HG02588 (cell line): Measurements from ENCODE around the gene ACBD6.
A peak's percentile ranks its signal among the peaks of the same experiment; 100 is the strongest.

Experiments
- ATAC-seq: cut with Tn5 transposase; IDR thresholded peaks from one replicate; pipeline ENCODE4 v1.9.1; 2021; ENCODE audit warnings: mild to moderate bottlenecking, moderate library complexity; ENCODE audit not compliant: unreplicated experiment

The ACBD6 gene

DNA sequence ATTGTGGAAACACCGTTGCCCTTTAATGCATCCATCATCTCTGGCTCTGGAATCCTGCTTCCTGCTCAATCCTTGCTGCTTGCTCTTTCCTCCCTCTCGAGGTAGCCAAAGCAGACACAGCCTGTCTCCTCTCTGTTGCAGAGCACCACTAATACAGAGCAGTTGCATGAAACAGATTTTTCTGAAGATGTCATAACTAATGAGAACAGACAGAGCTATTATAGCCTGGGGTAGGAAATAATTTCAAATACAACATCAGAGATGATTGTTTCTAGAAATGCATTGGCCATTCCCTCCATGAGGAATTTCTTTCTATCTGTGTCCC is 23.3 kb upstream of the ACBD6 start:
- ATAC-seq = no peak

DNA sequence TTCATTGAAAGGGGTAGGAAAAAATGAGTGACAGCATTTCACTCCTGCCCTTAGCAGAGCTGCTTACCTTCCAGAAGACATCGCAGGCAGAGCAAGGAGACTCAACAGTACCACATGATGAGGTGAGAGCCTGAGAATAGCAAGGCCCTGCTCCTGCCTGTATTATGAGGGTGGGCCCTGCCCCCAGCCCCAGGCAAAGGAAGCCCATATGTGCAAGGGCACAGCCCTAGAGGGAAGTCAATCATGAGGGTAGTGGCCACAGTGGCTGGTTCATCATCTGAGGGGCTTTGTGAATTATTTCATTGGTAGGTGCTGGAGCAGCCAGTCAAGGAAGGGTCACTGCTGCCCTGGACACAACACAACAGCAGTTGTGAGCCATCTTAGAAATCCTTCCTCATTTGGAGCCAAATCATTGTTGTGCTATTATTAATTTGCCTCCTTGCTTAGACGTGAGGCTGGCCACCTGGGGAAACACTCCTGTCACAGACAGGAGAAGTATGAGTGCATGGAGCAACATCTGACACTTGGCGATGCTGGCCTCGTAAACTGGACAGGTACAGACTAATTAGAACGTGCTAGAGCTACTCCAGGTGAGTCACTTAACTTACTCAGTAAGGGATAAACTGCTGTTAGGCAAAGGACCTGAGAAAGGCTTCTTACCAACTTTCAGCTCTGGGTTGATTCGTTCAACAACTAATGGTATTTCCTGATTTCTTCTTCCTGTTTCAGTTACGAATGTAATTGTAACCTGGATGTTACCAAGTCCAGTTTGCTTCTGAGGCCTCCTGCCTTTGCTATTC is 22.7 kb upstream of the ACBD6 start:
- no peak for ATAC-seq

DNA sequence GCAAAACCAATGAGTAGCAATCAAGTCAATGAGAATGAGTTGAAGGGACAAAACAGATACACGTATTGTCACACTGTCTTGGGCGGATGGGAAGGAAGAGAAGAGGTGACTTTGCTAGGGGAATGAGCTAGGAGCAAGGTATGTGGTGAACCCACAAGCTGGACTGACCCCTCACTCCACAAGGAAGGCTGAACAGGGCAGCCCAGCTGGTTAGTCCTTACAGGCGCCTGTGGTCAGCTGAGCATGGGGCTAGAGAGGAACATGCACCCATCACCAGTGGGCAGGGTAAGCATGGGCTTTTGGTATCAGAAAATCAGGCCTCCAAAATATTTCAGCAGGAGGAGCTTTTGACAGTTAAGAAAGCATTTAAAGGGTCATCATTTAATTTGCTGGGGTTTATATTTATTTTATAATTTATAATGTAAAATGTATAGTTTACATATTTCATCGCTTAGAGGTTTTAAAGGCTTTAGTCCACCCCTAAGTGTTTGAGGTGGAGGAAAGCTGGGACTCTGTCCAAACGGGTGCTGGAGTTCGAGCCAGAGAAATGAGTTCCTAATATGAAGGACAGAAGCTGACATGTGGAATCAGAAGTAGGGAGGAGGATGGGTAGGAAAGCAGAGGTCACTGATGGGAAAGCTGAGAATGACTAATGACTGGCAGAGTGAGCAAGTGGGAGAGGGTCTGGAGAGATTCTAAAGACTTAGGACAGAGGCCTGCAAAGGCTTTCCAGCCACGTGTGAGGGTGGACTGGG is 22.0 kb upstream of the ACBD6 start:
- no peak for ATAC-seq

DNA sequence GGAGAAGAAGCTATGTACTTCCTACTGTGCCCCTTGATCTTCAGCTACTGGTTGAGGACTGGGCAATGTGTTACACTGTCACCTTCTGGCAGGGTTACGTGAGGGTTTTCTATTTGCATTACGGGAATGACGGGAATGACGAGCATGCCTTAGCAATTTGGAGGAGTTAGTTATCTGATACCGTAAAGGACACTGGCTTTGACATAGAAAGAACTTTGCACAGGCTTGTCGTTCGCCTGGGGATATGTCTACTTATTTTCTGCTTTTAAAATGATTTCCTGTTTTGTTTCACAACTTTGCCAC is 19.8 kb upstream of the ACBD6 start:
- no peak for ATAC-seq

DNA sequence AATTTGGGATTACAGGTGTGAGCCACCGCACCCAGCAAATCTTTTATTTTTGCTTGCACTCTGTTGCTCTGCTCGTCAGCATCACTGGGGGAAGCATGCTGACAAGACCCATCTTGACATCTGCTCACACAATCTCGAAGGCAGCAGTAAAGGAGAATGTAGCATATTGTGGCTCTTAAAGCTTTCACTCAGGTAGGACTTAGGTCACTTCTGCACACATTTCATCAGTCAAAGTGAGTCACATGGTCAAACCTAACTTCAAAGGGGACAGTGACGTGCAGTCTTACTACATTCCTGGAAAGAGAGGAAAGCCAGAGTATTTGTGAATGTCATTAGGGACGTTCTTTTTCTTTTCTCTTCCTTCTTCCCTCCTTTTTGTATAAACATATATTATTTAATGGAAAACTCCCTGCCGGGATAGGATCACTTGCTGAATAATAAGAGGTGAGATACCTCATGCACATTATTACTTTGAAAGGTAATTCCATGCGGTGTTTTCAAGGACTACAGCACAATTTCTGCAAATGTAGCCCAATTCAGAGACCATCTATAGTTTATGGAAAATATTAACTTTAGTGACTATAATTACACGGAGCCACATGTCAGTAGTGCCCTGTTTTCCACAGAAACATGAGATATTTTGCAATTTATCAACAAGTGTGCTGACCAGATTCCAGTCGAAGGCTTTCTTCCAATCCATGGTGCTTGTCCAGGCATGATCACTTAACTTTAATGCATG is 19.3 kb upstream of the ACBD6 start:
- no peak for ATAC-seq

GRCh38 chr1:180519846-180520245 is 17.5 kb upstream of the ACBD6 start:
- no peak for ATAC-seq

DNA sequence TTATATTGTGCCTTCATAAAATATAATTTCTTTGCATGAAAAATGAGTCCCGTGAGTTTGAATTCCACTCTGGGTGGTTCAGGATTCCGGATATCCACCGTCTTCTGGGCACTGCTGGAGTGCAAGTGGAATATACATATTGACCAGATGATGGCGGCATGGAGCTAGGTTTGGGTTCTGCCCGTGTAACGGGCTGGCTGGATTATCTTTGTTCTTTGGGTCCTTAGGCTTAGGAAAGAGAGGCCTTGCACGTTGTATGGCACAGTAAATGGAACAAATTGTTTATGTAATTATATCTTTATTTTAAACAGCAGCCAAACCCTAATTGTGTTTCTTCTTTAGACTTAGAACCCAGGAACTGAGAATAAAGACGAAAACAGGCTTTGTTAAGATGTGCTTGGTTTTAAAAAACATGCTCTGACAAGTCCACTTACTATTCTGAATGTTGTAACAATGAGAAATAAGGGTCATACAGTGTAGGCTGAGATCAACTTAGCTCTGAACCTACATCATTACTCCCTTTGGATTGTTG is 13.5 kb upstream of the ACBD6 start:
- peak; percentile 91 for ATAC-seq

DNA sequence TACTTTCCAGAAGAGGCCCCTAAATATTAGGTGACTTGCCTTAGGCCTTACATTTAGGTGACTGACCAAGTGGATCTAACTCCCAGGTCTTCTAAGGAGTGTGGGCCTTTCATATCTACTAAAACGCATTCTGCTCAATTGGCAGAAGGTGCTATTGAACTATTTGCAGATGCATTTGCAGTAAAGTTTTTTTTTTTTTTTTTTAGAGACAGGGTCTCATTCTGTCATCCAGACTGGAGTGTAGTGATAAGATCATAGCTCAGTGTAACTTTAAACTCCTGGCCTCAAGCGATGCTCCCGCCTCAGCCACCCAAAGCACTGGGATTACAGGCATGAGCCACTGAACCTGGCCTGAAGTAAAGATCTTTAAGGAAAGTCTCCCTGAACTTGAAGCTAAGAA is 13.0 kb upstream of the ACBD6 start:
- ATAC-seq = no peak

DNA sequence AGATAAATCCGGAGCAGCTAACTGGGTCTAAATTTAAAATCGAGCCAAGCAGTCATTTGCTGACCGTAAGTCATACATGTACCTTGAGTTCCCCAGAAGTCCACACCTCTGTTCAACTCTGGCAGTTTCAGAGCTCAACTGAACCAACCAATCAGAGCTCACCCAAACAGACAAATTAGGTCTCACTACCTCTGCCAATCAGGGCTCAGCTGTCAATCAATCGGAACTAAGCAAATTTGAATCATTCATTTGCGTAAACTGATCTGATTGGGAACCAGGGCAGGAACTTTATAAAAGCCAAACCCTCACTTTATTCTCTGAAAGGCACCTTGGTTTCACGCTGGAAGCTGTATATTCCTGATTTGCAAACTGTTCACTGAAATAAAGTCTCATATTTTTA is 11.2 kb upstream of the ACBD6 start:
- no peak for ATAC-seq

- ATAC-seq = no peak
Observed at GRCh38 chr1:180510882-180511281, 8.5 kb upstream of the ACBD6 start.

- ATAC-seq = no peak
Observed at GRCh38 chr1:180508725-180509097, 6.3 kb upstream of the ACBD6 start.

DNA sequence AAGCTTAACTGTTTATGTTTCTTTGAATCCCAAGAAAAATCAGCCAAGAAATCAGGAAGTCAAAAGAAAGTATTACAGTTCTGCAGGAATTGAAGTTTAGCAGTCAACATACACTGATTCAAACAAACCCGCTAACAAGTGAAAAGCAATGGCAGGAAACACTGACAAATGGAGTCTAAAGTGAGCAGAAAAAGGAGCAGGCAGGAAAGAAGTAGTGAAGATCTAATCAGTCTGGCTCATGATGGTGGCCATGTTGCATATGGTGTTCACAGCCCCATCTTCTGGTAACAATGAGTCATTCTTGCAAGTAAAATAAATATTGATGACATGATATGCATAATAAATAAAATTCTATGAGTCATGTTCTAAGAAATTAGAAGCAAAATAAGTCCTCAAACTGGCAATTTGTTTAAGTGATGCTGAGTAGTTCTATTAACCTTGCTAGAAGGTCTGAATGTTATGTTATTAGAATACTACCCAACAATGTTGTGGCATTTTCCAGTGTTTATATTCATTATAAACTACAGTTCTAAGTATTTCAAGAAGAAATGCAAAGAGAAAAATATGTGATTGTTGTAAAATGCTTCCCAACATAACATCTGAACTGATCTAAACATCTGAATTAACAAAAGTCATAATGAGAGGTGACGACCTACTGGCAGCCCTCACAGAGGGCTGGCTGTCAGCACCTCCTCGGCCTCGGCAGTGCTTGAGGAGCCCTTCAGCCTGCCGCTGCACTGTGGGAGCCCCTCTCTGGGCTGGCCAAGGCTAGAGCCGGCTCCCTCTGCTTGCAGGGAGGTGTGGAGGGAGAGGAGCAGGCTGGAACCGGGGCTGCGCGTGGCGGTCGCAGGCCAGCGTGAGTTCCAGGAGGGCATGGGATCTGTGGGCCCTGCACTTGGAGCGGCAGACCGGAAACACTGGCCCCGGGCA is 5.7 kb upstream of the ACBD6 start:
- no peak for ATAC-seq

GRCh38 chr1:180505732-180506335 is 3.5 kb upstream of the ACBD6 start:
- ATAC-seq = no peak

DNA sequence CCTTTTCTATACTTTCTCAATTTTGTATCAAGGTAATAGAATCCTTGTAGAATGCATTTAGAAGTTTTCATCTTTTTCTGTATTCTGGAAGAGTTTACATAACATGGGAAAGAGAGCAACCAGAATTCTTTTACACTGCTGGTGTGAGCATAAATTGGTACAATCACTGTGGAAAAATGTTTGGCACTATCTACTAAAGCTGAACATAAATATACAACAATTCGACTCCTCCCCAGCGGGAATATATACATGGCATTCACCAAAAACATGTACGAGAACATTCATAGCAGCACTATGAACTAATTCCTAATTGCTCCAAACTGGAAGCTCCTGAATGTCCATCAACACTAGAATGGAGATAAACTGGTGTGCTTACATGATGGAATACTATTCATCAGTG is 1.8 kb upstream of the ACBD6 start:
- ATAC-seq = no peak

DNA sequence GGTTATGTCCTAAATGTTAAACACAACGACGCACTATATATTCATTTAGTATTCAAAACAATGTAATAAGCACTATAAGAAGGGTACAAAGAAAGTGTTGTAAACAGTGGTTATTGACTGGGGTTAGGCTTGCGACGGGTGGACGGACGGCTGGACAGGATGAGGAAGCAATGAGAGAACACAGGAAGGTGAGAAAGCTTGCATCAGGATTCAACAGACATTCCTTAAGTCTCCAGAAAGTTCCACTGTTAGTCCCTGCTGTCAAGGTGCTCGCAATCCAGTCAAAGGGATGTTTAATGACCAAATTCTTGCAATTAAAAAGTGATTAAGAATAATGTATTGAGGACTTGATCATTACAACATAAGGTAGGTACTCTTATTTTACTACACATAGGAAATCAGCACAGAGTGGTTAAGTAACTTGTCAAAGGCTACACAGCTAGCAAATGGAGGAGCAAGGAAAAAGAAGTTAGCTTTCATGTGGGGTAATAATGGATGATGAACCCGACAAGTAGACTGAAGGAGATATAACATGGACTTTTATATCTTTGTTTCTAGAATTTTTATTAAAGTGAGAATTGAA is 994 bp upstream of the ACBD6 start:
- ATAC-seq = no peak

DNA sequence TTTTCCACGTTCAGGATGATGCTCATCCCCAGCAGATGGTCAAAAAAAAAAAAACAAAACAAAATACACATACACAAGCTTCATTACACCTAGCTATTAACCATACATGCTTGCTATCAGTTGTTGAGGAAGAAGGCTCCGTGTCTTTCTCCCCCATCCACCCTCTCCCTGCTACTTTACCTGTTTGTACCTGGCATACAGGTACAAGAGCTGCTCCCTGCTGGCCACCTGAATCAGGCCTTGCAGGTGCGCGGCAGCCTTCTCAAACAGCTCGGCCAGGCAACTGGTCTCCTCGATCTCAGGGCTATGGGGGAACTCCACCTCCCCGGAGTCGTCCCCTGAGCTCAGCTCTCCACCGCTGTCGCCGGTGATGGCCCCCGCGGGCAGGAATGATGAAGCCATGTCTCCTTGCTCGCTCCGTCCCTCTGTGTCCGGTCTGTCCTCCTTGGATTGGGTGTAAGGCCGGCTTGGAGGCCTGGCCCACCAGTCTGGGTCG is 464 bp downstream of the ACBD6 start:
- ATAC-seq = peak; percentile 32

DNA sequence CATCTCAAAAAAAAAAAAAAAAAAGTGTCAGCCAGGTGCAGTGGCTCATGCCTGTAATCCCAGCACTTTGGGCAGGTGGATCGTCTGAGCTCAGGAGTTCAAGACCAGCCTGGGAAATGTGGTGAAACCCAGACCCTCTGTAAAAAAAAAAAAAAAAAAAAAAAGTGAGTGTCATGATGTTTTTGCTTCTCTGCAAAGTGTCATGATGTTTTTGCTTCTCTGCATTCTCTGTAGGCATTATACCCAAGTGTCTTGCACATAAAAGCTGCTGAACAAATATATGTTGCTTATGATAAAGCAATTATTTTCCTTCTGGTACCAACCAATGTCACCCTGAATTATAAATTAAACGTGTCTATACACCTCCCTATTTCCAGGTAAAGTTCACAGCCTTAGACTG is 1.7 kb downstream of the ACBD6 start:
- no peak for ATAC-seq

- no peak for ATAC-seq
Observed at GRCh38 chr1:180498594-180498993, 3.8 kb downstream of the ACBD6 start.

DNA sequence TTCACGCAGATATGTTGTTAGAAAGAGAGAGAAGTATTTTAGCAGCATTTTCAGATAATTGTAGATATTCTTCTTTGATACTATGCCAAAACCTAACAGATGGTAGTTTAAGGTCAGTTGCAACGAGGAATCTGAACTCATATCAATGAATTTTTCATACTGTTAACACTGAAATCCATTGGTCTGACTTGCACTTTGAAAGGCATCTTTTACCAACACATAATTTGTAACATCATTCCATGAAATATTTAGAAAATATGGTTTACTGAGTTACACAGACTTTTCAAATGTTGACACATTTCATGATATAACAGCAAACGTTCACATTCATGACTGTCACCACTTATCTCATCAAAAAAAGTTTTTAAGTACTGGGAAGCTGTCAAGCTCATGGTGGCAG is 4.6 kb downstream of the ACBD6 start:
- no peak for ATAC-seq

- ATAC-seq = no peak
Observed at GRCh38 chr1:180494370-180494769, 8.0 kb downstream of the ACBD6 start.
